ENCODE results near the gene QSER1. TPM values are rescaled to one million over a fixed set of nuclear protein-coding genes. Genes with fewer than 3 reads are reported as not detected.
A peak's percentile ranks its signal among the peaks of the same experiment; 100 is the strongest.

The QSER1 gene
- total RNA-seq, 1 experiment from 2014 or later: 60.9 TPM

GRCh38 chr11:32893093-32893342 is 407 bp downstream of the QSER1 start:
- peaks cover 18% of the 10 kb centered on the region; the same call in 1 of the 2 replicates for H3K36me3 ChIP-seq (ENCODE audit: insufficient read depth, low read length)
- peaks cover 36% of the 10 kb centered on the region for H3K4me1 ChIP-seq (ENCODE audit: low read length)
- H3K9ac ChIP-seq (ENCODE audit: low read length): peak overlapping the region; percentile 98
- peaks cover 49% of the 10 kb centered on the region for H3K79me2 ChIP-seq (ENCODE audit: low read length)
- no peak for DNase-seq
- H3K4me3 ChIP-seq (ENCODE audit: low read length): peak overlapping the region; percentile 95
- no peaks in the 10 kb centered on the region for H3K9me2 ChIP-seq (replicated peaks; ENCODE audit: insufficient read depth, low read length)
- H2AFZ ChIP-seq (ENCODE audit: low read length): peak overlapping the region; percentile 42; the same call in 1 of the 2 replicates
- peaks cover 4% of the 10 kb centered on the region; the same call in 1 of the 2 replicates for H4K20me1 ChIP-seq (ENCODE audit: insufficient read depth, low read depth, low read length)
- peak overlapping the region; percentile 78 for H3K27ac ChIP-seq (ENCODE audit: low read length)
- peak overlapping the region; percentile 87 for H3K4me2 ChIP-seq (ENCODE audit: low read depth, low read length, poor library complexity, severe bottlenecking)
- no peaks in the 10 kb centered on the region for H3K9me3 ChIP-seq (ENCODE audit: low read length)
- H3K27me3 ChIP-seq (ENCODE audit: low read length): no peaks in the 10 kb centered on the region

- peaks cover 36% of the 10 kb centered on the region for H3K4me1 ChIP-seq (ENCODE audit: low read length)
- H3K79me2 ChIP-seq (ENCODE audit: low read length): peaks cover 54% of the 10 kb centered on the region
- peak overlapping the region; percentile 98 for H3K9ac ChIP-seq (ENCODE audit: low read length)
- H4K20me1 ChIP-seq (ENCODE audit: insufficient read depth, low read depth, low read length): peaks cover 4% of the 10 kb centered on the region; the same call in 1 of the 2 replicates
- no peaks in the 10 kb centered on the region for H3K9me3 ChIP-seq (ENCODE audit: low read length)
- H3K36me3 ChIP-seq (ENCODE audit: insufficient read depth, low read length): peaks cover 19% of the 10 kb centered on the region; the same call in 1 of the 2 replicates
- H3K9me2 ChIP-seq (replicated peaks; ENCODE audit: insufficient read depth, low read length): no peaks in the 10 kb centered on the region
- DNase-seq: peak; percentile 79
- peak overlapping the region; percentile 87 for H3K4me2 ChIP-seq (ENCODE audit: low read depth, low read length, poor library complexity, severe bottlenecking)
- no peaks in the 10 kb centered on the region for H3K27me3 ChIP-seq (ENCODE audit: low read length)
- peak overlapping the region; percentile 42; the same call in 1 of the 2 replicates for H2AFZ ChIP-seq (ENCODE audit: low read length)
- peak overlapping the region; percentile 95 for H3K4me3 ChIP-seq (ENCODE audit: low read length)
- peak overlapping the region; percentile 78 for H3K27ac ChIP-seq (ENCODE audit: low read length)
Observed at GRCh38 chr11:32893343-32894148, 935 bp downstream of the QSER1 start.

GRCh38 chr11:32894149-32894827 is 1.7 kb downstream of the QSER1 start:
- Histone ChIP-seq H3K4me2 (ENCODE audit: low read depth, low read length, poor library complexity, severe bottlenecking) (peak overlapping the region; percentile 87), H3K79me2 (ENCODE audit: low read length) (peaks cover 61% of the 10 kb centered on the region), H3K27ac (ENCODE audit: low read length) (peak overlapping the region; percentile 78), H3K4me3 (ENCODE audit: low read length) (peak overlapping the region; percentile 95), H3K4me1 (ENCODE audit: low read length) (peaks cover 36% of the 10 kb centered on the region), H2AFZ (ENCODE audit: low read length) (no peak overlapping the region), H3K9ac (ENCODE audit: low read length) (peak overlapping the region; percentile 98), H3K9me3 (ENCODE audit: low read length) (no peaks in the 10 kb centered on the region), H3K9me2 (replicated peaks; ENCODE audit: insufficient read depth, low read length) (no peaks in the 10 kb centered on the region), H3K27me3 (ENCODE audit: low read length) (no peaks in the 10 kb centered on the region), H3K36me3 (ENCODE audit: insufficient read depth, low read length) (peaks cover 19% of the 10 kb centered on the region; the same call in 1 of the 2 replicates), H4K20me1 (ENCODE audit: insufficient read depth, low read depth, low read length) (peaks cover 6% of the 10 kb centered on the region)
- DNase-seq: peak; percentile 84

GRCh38 chr11:32894921-32895320 is 2.3 kb downstream of the QSER1 start:
- no peaks in the 10 kb centered on the region for H3K9me2 ChIP-seq (replicated peaks; ENCODE audit: insufficient read depth, low read length)
- H3K9ac ChIP-seq (ENCODE audit: low read length): peak overlapping the region; percentile 98
- peaks cover 36% of the 10 kb centered on the region for H3K4me1 ChIP-seq (ENCODE audit: low read length)
- peaks cover 19% of the 10 kb centered on the region; the same call in 1 of the 2 replicates for H3K36me3 ChIP-seq (ENCODE audit: insufficient read depth, low read length)
- H3K27me3 ChIP-seq (ENCODE audit: low read length): no peaks in the 10 kb centered on the region
- no peak overlapping the region for H2AFZ ChIP-seq (ENCODE audit: low read length)
- DNase-seq: no peak
- H4K20me1 ChIP-seq (ENCODE audit: insufficient read depth, low read depth, low read length): peaks cover 11% of the 10 kb centered on the region
- no peaks in the 10 kb centered on the region for H3K9me3 ChIP-seq (ENCODE audit: low read length)
- H3K4me3 ChIP-seq (ENCODE audit: low read length): peak overlapping the region; percentile 95
- peak overlapping the region; percentile 78 for H3K27ac ChIP-seq (ENCODE audit: low read length)
- peaks cover 68% of the 10 kb centered on the region for H3K79me2 ChIP-seq (ENCODE audit: low read length)
- peak overlapping the region; percentile 87 for H3K4me2 ChIP-seq (ENCODE audit: low read depth, low read length, poor library complexity, severe bottlenecking)

GRCh38 chr11:32895471-32895870 is 2.9 kb downstream of the QSER1 start:
- H3K4me1 ChIP-seq (ENCODE audit: low read length): peaks cover 36% of the 10 kb centered on the region
- H3K27me3 ChIP-seq (ENCODE audit: low read length): no peaks in the 10 kb centered on the region
- no peak overlapping the region for H2AFZ ChIP-seq (ENCODE audit: low read length)
- no peaks in the 10 kb centered on the region for H3K9me2 ChIP-seq (replicated peaks; ENCODE audit: insufficient read depth, low read length)
- peak overlapping the region; percentile 78 for H3K27ac ChIP-seq (ENCODE audit: low read length)
- H3K79me2 ChIP-seq (ENCODE audit: low read length): peaks cover 73% of the 10 kb centered on the region
- H3K9me3 ChIP-seq (ENCODE audit: low read length): no peaks in the 10 kb centered on the region
- peaks cover 19% of the 10 kb centered on the region; the same call in 1 of the 2 replicates for H3K36me3 ChIP-seq (ENCODE audit: insufficient read depth, low read length)
- peak overlapping the region; percentile 95 for H3K4me3 ChIP-seq (ENCODE audit: low read length)
- peaks cover 11% of the 10 kb centered on the region for H4K20me1 ChIP-seq (ENCODE audit: insufficient read depth, low read depth, low read length)
- H3K9ac ChIP-seq (ENCODE audit: low read length): peak overlapping the region; percentile 98
- no peak for DNase-seq
- peak overlapping the region; percentile 87 for H3K4me2 ChIP-seq (ENCODE audit: low read depth, low read length, poor library complexity, severe bottlenecking)

GRCh38 chr11:32897103-32897502 is 4.5 kb downstream of the QSER1 start:
- no peak overlapping the region for H3K9ac ChIP-seq (ENCODE audit: low read length)
- no peak overlapping the region for H3K4me3 ChIP-seq (ENCODE audit: low read length)
- no peaks in the 10 kb centered on the region for H3K9me3 ChIP-seq (ENCODE audit: low read length)
- H3K27ac ChIP-seq (ENCODE audit: low read length): no peak overlapping the region
- H3K36me3 ChIP-seq (ENCODE audit: insufficient read depth, low read length): peaks cover 23% of the 10 kb centered on the region; the same call in 1 of the 2 replicates
- no peaks in the 10 kb centered on the region for H3K27me3 ChIP-seq (ENCODE audit: low read length)
- no peak overlapping the region for H3K4me2 ChIP-seq (ENCODE audit: low read depth, low read length, poor library complexity, severe bottlenecking)
- DNase-seq: no peak
- H4K20me1 ChIP-seq (ENCODE audit: insufficient read depth, low read depth, low read length): peaks cover 17% of the 10 kb centered on the region
- H3K4me1 ChIP-seq (ENCODE audit: low read length): peaks cover 25% of the 10 kb centered on the region
- peaks cover 89% of the 10 kb centered on the region for H3K79me2 ChIP-seq (ENCODE audit: low read length)
- H2AFZ ChIP-seq (ENCODE audit: low read length): no peak overlapping the region
- no peaks in the 10 kb centered on the region for H3K9me2 ChIP-seq (replicated peaks; ENCODE audit: insufficient read depth, low read length)

- Histone ChIP-seq H4K20me1 (ENCODE audit: insufficient read depth, low read depth, low read length) (peaks cover 17% of the 10 kb centered on the region), H3K27me3 (ENCODE audit: low read length) (no peaks in the 10 kb centered on the region), H2AFZ (ENCODE audit: low read length) (no peak overlapping the region), H3K4me1 (ENCODE audit: low read length) (peaks cover 32% of the 10 kb centered on the region), H3K4me3 (ENCODE audit: low read length) (no peak overlapping the region), H3K36me3 (ENCODE audit: insufficient read depth, low read length) (peaks cover 27% of the 10 kb centered on the region; the same call in 1 of the 2 replicates), H3K9me3 (ENCODE audit: low read length) (no peaks in the 10 kb centered on the region), H3K79me2 (ENCODE audit: low read length) (peaks cover 100% of the 10 kb centered on the region), H3K9me2 (replicated peaks; ENCODE audit: insufficient read depth, low read length) (no peaks in the 10 kb centered on the region), H3K9ac (ENCODE audit: low read length) (no peak overlapping the region), H3K4me2 (ENCODE audit: low read depth, low read length, poor library complexity, severe bottlenecking) (no peak overlapping the region), H3K27ac (ENCODE audit: low read length) (no peak overlapping the region)
- no peak for DNase-seq
Observed at GRCh38 chr11:32899438-32899837, 6.8 kb downstream of the QSER1 start.

GRCh38 chr11:32902089-32902665 is 9.6 kb downstream of the QSER1 start:
- Histone ChIP-seq H3K9me2 (replicated peaks; ENCODE audit: insufficient read depth, low read length) (no peaks in the 10 kb centered on the region), H3K36me3 (ENCODE audit: insufficient read depth, low read length) (peaks cover 27% of the 10 kb centered on the region; the same call in 1 of the 2 replicates), H4K20me1 (ENCODE audit: insufficient read depth, low read depth, low read length) (peaks cover 14% of the 10 kb centered on the region), H3K9me3 (ENCODE audit: low read length) (no peaks in the 10 kb centered on the region), H3K4me2 (ENCODE audit: low read depth, low read length, poor library complexity, severe bottlenecking) (no peak overlapping the region), H3K4me1 (ENCODE audit: low read length) (peaks cover 23% of the 10 kb centered on the region), H3K4me3 (ENCODE audit: low read length) (no peak overlapping the region), H2AFZ (ENCODE audit: low read length) (no peak overlapping the region), H3K27ac (ENCODE audit: low read length) (no peak overlapping the region), H3K9ac (ENCODE audit: low read length) (no peak overlapping the region), H3K79me2 (ENCODE audit: low read length) (peaks cover 99% of the 10 kb centered on the region), H3K27me3 (ENCODE audit: low read length) (no peaks in the 10 kb centered on the region)
- DNase-seq: no peak

Data from Karpas-422 (cell line).